Fibroblast of lung (primary cell): ENCODE results near the gene CCDC102A. TPM values are rescaled to one million over a fixed set of nuclear protein-coding genes. Genes with fewer than 3 reads are reported as not detected.

Experiments used
- DNase-seq, 2 donors: peaks; one replicate each; pipeline versions ENCODE4 v3.0.0 to v3.0.0-alpha.2; 2010; ENCODE audit warnings: low read depth in 2 of 2
- H2AFZ ChIP-seq: 2 replicates; pipeline ENCODE4 v1.5.1; 2012; ENCODE audit warnings: low read length, control low read depth, inconsistent platforms
- H3K27ac ChIP-seq: 2 replicates; pipeline ENCODE4 v1.5.1; 2011; ENCODE audit warnings: low read length, control low read depth; ENCODE audit not compliant: insufficient read depth
- H3K27me3 ChIP-seq: 2 replicates; pipeline ENCODE4 v1.5.1; 2011; ENCODE audit warnings: mild to moderate bottlenecking, low read length; ENCODE audit not compliant: control insufficient read depth, insufficient read depth
- H3K36me3 ChIP-seq: 2 replicates; pipeline ENCODE4 v1.5.1; 2011; ENCODE audit warnings: low read length; ENCODE audit not compliant: control insufficient read depth, insufficient read depth
- H3K4me1 ChIP-seq: 2 replicates; pipeline ENCODE4 v1.5.1; 2011; ENCODE audit warnings: low read length; ENCODE audit not compliant: control insufficient read depth, insufficient read depth; ENCODE audit errors: extremely low read depth
- H3K4me2 ChIP-seq: 2 replicates; pipeline ENCODE4 v1.5.1; 2011; ENCODE audit warnings: low read length, control low read depth; ENCODE audit not compliant: insufficient read depth; ENCODE audit errors: extremely low read depth
- H3K4me3 ChIP-seq, 4 experiments: fragments of 200-600 bp in 1 of 4; sonication (generic) in 1 of 4; replicated peaks in 1 of 4; 2 replicates each; pipeline ENCODE4 v1.5.1; 2011 to 2016; ENCODE audit warnings: low read length in 4 of 4, low read depth in 3 of 4, mild to moderate bottlenecking in 3 of 4, control low read depth in 2 of 4, inconsistent platforms in 1 of 4, mixed read lengths in 1 of 4; ENCODE audit not compliant: insufficient read depth in 1 of 4; ENCODE audit errors: control extremely low read depth in 1 of 4
- H3K79me2 ChIP-seq: 2 replicates; pipeline ENCODE4 v1.5.1; 2012; ENCODE audit warnings: mild to moderate bottlenecking, low read length, inconsistent platforms; ENCODE audit not compliant: control insufficient read depth, insufficient read depth
- H3K9ac ChIP-seq: 2 replicates; pipeline ENCODE4 v1.5.1; 2011; ENCODE audit warnings: mild to moderate bottlenecking, low read length, control low read depth; ENCODE audit not compliant: insufficient read depth
- H3K9me3 ChIP-seq: 2 replicates; pipeline ENCODE4 v1.5.1; 2012; ENCODE audit warnings: low read depth, low read length; ENCODE audit not compliant: control insufficient read depth, insufficient read depth
- H4K20me1 ChIP-seq: 2 replicates; pipeline ENCODE4 v1.5.1; 2011; ENCODE audit warnings: low read length; ENCODE audit not compliant: control insufficient read depth, insufficient read depth; ENCODE audit errors: extremely low read depth
- CTCF ChIP-seq, 2 donors: IDR thresholded peaks in 1 of 2; conservative IDR thresholded peaks in 1 of 2; 1 replicate in 1 of 2; 2 replicates in 1 of 2; pipeline ENCODE4 v1.5.1; 2011 to 2012; ENCODE audit warnings: low read length in 2 of 2, control low read depth in 1 of 2, inconsistent platforms in 1 of 2, low read depth in 1 of 2, mild to moderate bottlenecking in 1 of 2
- EZH2 ChIP-seq: IDR thresholded peaks from 2 replicates; pipeline ENCODE4 v1.5.1; 2012; ENCODE audit warnings: low read length, control low read depth, mild to moderate bottlenecking; ENCODE audit errors: missing control alignments
- polyA plus RNA-seq, 2 donors: library from polyadenylated mRNA; depleted of rRNA in 1 of 2; stranded (reverse) in 1 of 2; unstranded in 1 of 2; fragments of >200 nt; gene quantifications; 2 replicates each; pipeline ENCODE4 v1.2.1, GENCODE V29; 2011 to 2012; ENCODE audit warnings: missing spikeins in 1 of 2
- total RNA-seq: library from RNA; depleted of rRNA; stranded (reverse); fragments of >200 nt; gene quantifications from 2 replicates; pipeline ENCODE4 v1.2.1, GENCODE V29; 2014

CCDC102A gene
- total and polyA plus RNA-seq, 2 donors (not counting 1 experiment from before 2014, with no cell fraction given) = 7.1 to 16.7 TPM

GRCh38 chr16:57485091-57485915 is 51.1 kb downstream of the CCDC102A start:
- Histone ChIP-seq H3K4me1 (peaks cover 2% of the 10 kb centered on the region), H3K4me2 (no peak overlapping the region), H4K20me1 (no peaks in the 10 kb centered on the region), H3K79me2 (no peaks in the 10 kb centered on the region), H3K27me3 (no peaks in the 10 kb centered on the region), H3K9me3 (no peaks in the 10 kb centered on the region), H2AFZ (no peak overlapping the region), H3K36me3 (no peaks in the 10 kb centered on the region), H3K27ac (no peak overlapping the region), H3K9ac (no peak overlapping the region), H3K4me3 (peak overlapping the region in 3 of 4 experiments; percentile 46 to 71 (median 60))
- DNase-seq = no peak
- TF ChIP-seq EZH2 (no peak), CTCF (conservative IDR thresholded peaks at IDR 0.05 in 1 of 2, IDR thresholded peaks at IDR 0.05 in 1 of 2; ENCODE audit: low read depth in 1 of 2, low read length in 2 of 2) (no peak)

GRCh38 chr16:57484515-57485005 is 51.8 kb downstream of the CCDC102A start:
- H4K20me1 ChIP-seq = no peaks in the 10 kb centered on the region
- no peaks in the 10 kb centered on the region for H3K27me3 ChIP-seq
- no peak for DNase-seq
- H3K9me3 ChIP-seq = no peaks in the 10 kb centered on the region
- no peak overlapping the region for H3K9ac ChIP-seq
- H3K27ac ChIP-seq = no peak overlapping the region
- no peak overlapping the region for H2AFZ ChIP-seq
- no peaks in the 10 kb centered on the region for H3K79me2 ChIP-seq
- no peaks in the 10 kb centered on the region for H3K36me3 ChIP-seq
- peaks cover 6% of the 10 kb centered on the region for H3K4me1 ChIP-seq
- no peak overlapping the region for H3K4me2 ChIP-seq
- TF ChIP-seq EZH2 = no peak
- TF ChIP-seq CTCF (conservative IDR thresholded peaks at IDR 0.05 in 1 of 2, IDR thresholded peaks at IDR 0.05 in 1 of 2; ENCODE audit: low read depth in 1 of 2, low read length in 2 of 2) = no peak
- H3K4me3 ChIP-seq = no peak overlapping the region

- H3K79me2 ChIP-seq = no peaks in the 10 kb centered on the region
- TF ChIP-seq CTCF (conservative IDR thresholded peaks at IDR 0.05 in 1 of 2, IDR thresholded peaks at IDR 0.05 in 1 of 2; ENCODE audit: low read depth in 1 of 2, low read length in 2 of 2) (no peak), EZH2 (no peak)
- no peak for DNase-seq
- H4K20me1 ChIP-seq = no peaks in the 10 kb centered on the region
- H3K9ac ChIP-seq = no peak overlapping the region
- no peaks in the 10 kb centered on the region for H3K27me3 ChIP-seq
- H2AFZ ChIP-seq = no peak overlapping the region
- no peak overlapping the region for H3K27ac ChIP-seq
- no peak overlapping the region for H3K4me2 ChIP-seq
- no peaks in the 10 kb centered on the region for H3K36me3 ChIP-seq
- peaks cover 11% of the 10 kb centered on the region for H3K4me1 ChIP-seq
- no peaks in the 10 kb centered on the region for H3K9me3 ChIP-seq
- H3K4me3 ChIP-seq = no peak overlapping the region
These were observed 52.5 kb downstream of the CCDC102A start for GRCh38 chr16:57483725-57484514.
